Fibroblast of villous mesenchyme (primary cell): ENCODE measurements around the gene KIF2C. TPM values are rescaled to one million over a fixed set of nuclear protein-coding genes. Genes with fewer than 3 reads are reported as not detected.

ENCODE experiments used
- DNase-seq: peaks from one replicate; pipeline ENCODE4 v3.0.0-alpha.2; 2010; ENCODE audit warnings: low read depth
- H3K4me3 ChIP-seq: 2 replicates; pipeline ENCODE4 v1.5.1; 2011; ENCODE audit warnings: low read depth, mild to moderate bottlenecking, low read length
- CTCF ChIP-seq: IDR thresholded peaks from 2 replicates; pipeline ENCODE4 v1.5.1; 2012; ENCODE audit warnings: low read depth, mild to moderate bottlenecking, low read length; ENCODE audit not compliant: insufficient read depth
- total RNA-seq: library from RNA; depleted of rRNA; stranded (reverse); fragments of >200 nt; gene quantifications from 2 replicates; pipeline ENCODE4 v1.2.3, GENCODE V29; 2012

KIF2C gene
- total RNA-seq, 1 donor: 26.8 TPM

- DNase-seq: peak; percentile 71
- H3K4me3 ChIP-seq: no peak overlapping the region
- no peak for TF ChIP-seq CTCF
These were observed 32.3 kb upstream of the KIF2C start for GRCh38 chr1:44707112-44707881.

- peak; percentile 64 for DNase-seq
- peak; percentile 78 for TF ChIP-seq CTCF
- H3K4me3 ChIP-seq: peak overlapping the region; percentile 9
These were observed 31.4 kb upstream of the KIF2C start for GRCh38 chr1:44707959-44708831.

GRCh38 chr1:44713321-44713781, 26.3 kb upstream of the KIF2C start:
- no peak for TF ChIP-seq CTCF
- H3K4me3 ChIP-seq: no peak overlapping the region
- DNase-seq: no peak

GRCh38 chr1:44714532-44714931, 25.1 kb upstream of the KIF2C start:
- no peak overlapping the region for H3K4me3 ChIP-seq
- no peak for DNase-seq
- no peak for TF ChIP-seq CTCF

- H3K4me3 ChIP-seq: no peak overlapping the region
- TF ChIP-seq CTCF: peak; percentile 91
- peak; percentile 76 for DNase-seq
These were observed 24.6 kb upstream of the KIF2C start for GRCh38 chr1:44714944-44715571.

- no peak for DNase-seq
- no peak overlapping the region for H3K4me3 ChIP-seq
- no peak for TF ChIP-seq CTCF
These were observed 22.5 kb upstream of the KIF2C start for GRCh38 chr1:44717156-44717555.
